Gastrocnemius medialis (tissue), 4 donors: ENCODE measurements around the gene SIRT7. TPM values are rescaled to one million over a fixed set of nuclear protein-coding genes. Genes with fewer than 3 reads are reported as not detected.
A peak's percentile ranks its signal among the peaks of the same experiment; 100 is the strongest.

Experiments
- ATAC-seq, 2 donors: fragments of 150-250 bp; one replicate each; pipeline ENCODE4 v1.9.1; 2016
- DNase-seq, 2 donors: peaks; one replicate each; pipeline ENCODE4 v3.0.0-alpha.2; 2019
- H3K27ac ChIP-seq, 4 donors: fragments of 200-600 bp; sonication (generic); 1 replicate in 1 of 4; 2 replicates in 3 of 4; pipeline ENCODE4 v1.5.1; 2016 to 2018; ENCODE audit warnings: mild to moderate bottlenecking in 2 of 4, moderate library complexity in 1 of 4
- H3K27me3 ChIP-seq, 3 donors: fragments of 200-600 bp; sonication (generic) in 2 of 3; 1 replicate in 1 of 3; 2 replicates in 2 of 3; pipeline versions ENCODE4 v1.5.1 to v1.6.0; 2016 to 2019; ENCODE audit warnings: mild to moderate bottlenecking in 1 of 3, moderate library complexity in 1 of 3
- H3K36me3 ChIP-seq, 2 donors: fragments of 200-600 bp; sonication (generic) in 1 of 2; one replicate each; pipeline ENCODE4 v1.5.1; 2017 to 2018
- H3K4me1 ChIP-seq, 2 donors: fragments of 200-600 bp; sonication (generic) in 1 of 2; one replicate each; pipeline ENCODE4 v1.5.1; 2016 to 2017; ENCODE audit warnings: mild to moderate bottlenecking in 2 of 2
- H3K4me3 ChIP-seq, 4 donors: fragments of 200-600 bp; sonication (generic) in 3 of 4; 1 replicate in 1 of 4; 2 replicates in 3 of 4; pipeline ENCODE4 v1.5.1; 2016 to 2019; ENCODE audit warnings: mild to moderate bottlenecking in 2 of 4
- H3K9me3 ChIP-seq, 3 donors: fragments of 200-600 bp; sonication (generic) in 2 of 3; 1 replicate in 1 of 3; 2 replicates in 2 of 3; pipeline ENCODE4 v1.5.1; 2016 to 2019
- POLR2A ChIP-seq, 2 donors: fragments of 450-650 bp; IDR thresholded peaks; one replicate each; pipeline ENCODE4 v1.6.1; 2017; ENCODE audit warnings: antibody characterized with exemption in 2 of 2, mild to moderate bottlenecking in 2 of 2, moderate library complexity in 2 of 2
- in situ Hi-C, 4 donors: fragments of 200-750 bp; cut with MboI; loops; one replicate each; pipeline versions ENCODE4 v1.15.0 to v1.8.0; 2017; ENCODE audit warnings: low sequenced_read_pairs in 4 of 4
- intact Hi-C: fragments of 100-400 bp; cut with DNase I; formaldehyde crosslinking; loops from one replicate; pipeline ENCODE4 v1.15.1; 2023; ENCODE audit warnings: low total_unique reads
- total RNA-seq, 4 donors: library from RNA; depleted of rRNA; stranded (reverse); fragments of >200 nt; gene quantifications; one replicate each; pipeline versions ENCODE4 v1.1.0 to v1.2.3, GENCODE V29; 2016
- TF ChIP-seq, protein P1 (sequence below), 5 experiments: fragments of 450-650 bp in 3 of 5; fragments of 200-600 bp in 2 of 5; sonication (generic) in 2 of 5; IDR thresholded peaks in 4 of 5; conservative IDR thresholded peaks in 1 of 5; 1 replicate in 4 of 5; 2 replicates in 1 of 5; pipeline ENCODE4 v1.5.1; 2016 to 2019; ENCODE audit warnings: antibody characterized with exemption in 5 of 5, mild to moderate bottlenecking in 3 of 5, moderate library complexity in 3 of 5

The SIRT7 gene
- total RNA-seq, 4 donors from 2014 or later: 7.2 to 11.4 (median 8.3) TPM

DNA sequence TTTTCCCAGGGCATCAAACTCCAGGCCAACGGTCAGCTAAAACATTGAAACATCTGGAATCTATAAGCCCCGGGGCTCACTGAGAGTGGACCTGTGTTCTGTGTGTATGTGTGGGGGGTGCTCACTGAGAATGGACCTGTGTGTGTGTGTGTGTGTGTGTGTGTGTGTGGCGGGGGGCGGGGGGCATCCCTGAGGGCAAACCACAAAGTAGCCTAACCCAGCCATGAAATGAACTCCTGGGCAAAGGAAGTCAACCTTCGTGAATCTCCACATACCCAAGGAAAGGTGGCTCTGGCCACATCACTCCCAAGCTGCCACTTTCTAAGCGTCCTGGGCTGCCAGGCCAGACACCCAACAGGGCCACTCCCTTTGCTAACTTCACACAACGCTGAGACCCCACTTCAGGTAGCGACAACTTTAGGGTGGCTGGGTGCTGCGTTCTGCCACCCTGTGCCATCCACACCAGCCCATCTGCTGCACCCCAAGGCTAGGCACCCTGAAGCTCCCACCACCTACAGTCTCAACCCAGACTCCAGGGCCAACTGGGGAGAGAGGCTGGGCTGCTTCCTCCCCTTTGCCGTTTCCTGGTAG, 8.0 kb upstream of the SIRT7 start:
- H3K27me3 ChIP-seq: peaks cover 0 to 3% (median 0%) of the 10 kb centered on the region in 3 donors
- in situ Hi-C loops (no loop called here), intact Hi-C loops (loop anchor here (2.0 to 10.0 kb wide), 3 partner anchors 39 to 601 kb away; partner anchors contain the start of genes CYBC1 and NARF)
- ATAC-seq (no peak), DNase-seq (no peak)
- peak overlapping the region; percentile 90 to 98 (median 93) for H3K27ac ChIP-seq
- H3K9me3 ChIP-seq: no peaks in the 10 kb centered on the region
- TF ChIP-seq, protein P1, sequence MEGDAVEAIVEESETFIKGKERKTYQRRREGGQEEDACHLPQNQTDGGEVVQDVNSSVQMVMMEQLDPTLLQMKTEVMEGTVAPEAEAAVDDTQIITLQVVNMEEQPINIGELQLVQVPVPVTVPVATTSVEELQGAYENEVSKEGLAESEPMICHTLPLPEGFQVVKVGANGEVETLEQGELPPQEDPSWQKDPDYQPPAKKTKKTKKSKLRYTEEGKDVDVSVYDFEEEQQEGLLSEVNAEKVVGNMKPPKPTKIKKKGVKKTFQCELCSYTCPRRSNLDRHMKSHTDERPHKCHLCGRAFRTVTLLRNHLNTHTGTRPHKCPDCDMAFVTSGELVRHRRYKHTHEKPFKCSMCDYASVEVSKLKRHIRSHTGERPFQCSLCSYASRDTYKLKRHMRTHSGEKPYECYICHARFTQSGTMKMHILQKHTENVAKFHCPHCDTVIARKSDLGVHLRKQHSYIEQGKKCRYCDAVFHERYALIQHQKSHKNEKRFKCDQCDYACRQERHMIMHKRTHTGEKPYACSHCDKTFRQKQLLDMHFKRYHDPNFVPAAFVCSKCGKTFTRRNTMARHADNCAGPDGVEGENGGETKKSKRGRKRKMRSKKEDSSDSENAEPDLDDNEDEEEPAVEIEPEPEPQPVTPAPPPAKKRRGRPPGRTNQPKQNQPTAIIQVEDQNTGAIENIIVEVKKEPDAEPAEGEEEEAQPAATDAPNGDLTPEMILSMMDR (IDR thresholded peaks at IDR 0.05 in 4 of 5, conservative IDR thresholded peaks at IDR 0.05 in 1 of 5): no peak
- TF ChIP-seq POLR2A (IDR thresholded peaks at IDR 0.05): no peak
- H3K4me1 ChIP-seq: peaks cover 56 to 60% of the 10 kb centered on the region in 2 donors
- peaks cover 0 to 8% of the 10 kb centered on the region in 2 donors for H3K36me3 ChIP-seq
- peak overlapping the region; percentile 68 to 89 (median 77) for H3K4me3 ChIP-seq

- Histone ChIP-seq H3K4me1 (peaks cover 67 to 71% of the 10 kb centered on the region in 2 donors), H3K4me3 (peak overlapping the region; percentile 50 to 71 (median 60)), H3K27me3 (peaks cover 0 to 3% (median 0%) of the 10 kb centered on the region in 3 donors), H3K27ac (peak overlapping the region; percentile 90 to 98 (median 93)), H3K9me3 (no peaks in the 10 kb centered on the region), H3K36me3 (peaks cover 0 to 8% of the 10 kb centered on the region in 2 donors)
- in situ Hi-C loops (no loop called here), intact Hi-C loops (loop anchor here (10.0 kb wide), 2 partner anchors 530 to 600 kb away; partner anchors contain the start of genes CYBC1 and NARF)
- ATAC-seq: no peak
- no peak for TF ChIP-seq POLR2A (IDR thresholded peaks at IDR 0.05)
- TF ChIP-seq, protein P1 (IDR thresholded peaks at IDR 0.05 in 4 of 5, conservative IDR thresholded peaks at IDR 0.05 in 1 of 5): no peak
- DNase-seq: no peak
These were observed 6.9 kb upstream of the SIRT7 start for GRCh38 chr17:81924557-81925532.

- intact Hi-C loops: loop anchor here (10.0 kb wide), 2 partner anchors 531 to 599 kb away; partner anchors contain the start of genes CYBC1 and NARF
- Histone ChIP-seq H3K27ac (peak overlapping the region; percentile 90 to 98 (median 93)), H3K9me3 (no peaks in the 10 kb centered on the region), H3K36me3 (peaks cover 0 to 12% of the 10 kb centered on the region in 2 donors), H3K27me3 (peaks cover 0 to 3% (median 0%) of the 10 kb centered on the region in 3 donors), H3K4me3 (peak overlapping the region; percentile 50 to 71 (median 60)), H3K4me1 (peaks cover 78 to 81% of the 10 kb centered on the region in 2 donors)
- ATAC-seq: peak; percentile 54 to 59
- peak; percentile 70 to 85 for DNase-seq
- in situ Hi-C loops: no loop called here
- TF ChIP-seq POLR2A (IDR thresholded peaks at IDR 0.05): peak; percentile 32 to 41
- TF ChIP-seq, protein P1 (IDR thresholded peaks at IDR 0.05 in 4 of 5, conservative IDR thresholded peaks at IDR 0.05 in 1 of 5): no peak
These were observed 5.6 kb upstream of the SIRT7 start for GRCh38 chr17:81923302-81924260.
